ENCODE results near the gene GABARAP.

Gene GABARAP

DNA sequence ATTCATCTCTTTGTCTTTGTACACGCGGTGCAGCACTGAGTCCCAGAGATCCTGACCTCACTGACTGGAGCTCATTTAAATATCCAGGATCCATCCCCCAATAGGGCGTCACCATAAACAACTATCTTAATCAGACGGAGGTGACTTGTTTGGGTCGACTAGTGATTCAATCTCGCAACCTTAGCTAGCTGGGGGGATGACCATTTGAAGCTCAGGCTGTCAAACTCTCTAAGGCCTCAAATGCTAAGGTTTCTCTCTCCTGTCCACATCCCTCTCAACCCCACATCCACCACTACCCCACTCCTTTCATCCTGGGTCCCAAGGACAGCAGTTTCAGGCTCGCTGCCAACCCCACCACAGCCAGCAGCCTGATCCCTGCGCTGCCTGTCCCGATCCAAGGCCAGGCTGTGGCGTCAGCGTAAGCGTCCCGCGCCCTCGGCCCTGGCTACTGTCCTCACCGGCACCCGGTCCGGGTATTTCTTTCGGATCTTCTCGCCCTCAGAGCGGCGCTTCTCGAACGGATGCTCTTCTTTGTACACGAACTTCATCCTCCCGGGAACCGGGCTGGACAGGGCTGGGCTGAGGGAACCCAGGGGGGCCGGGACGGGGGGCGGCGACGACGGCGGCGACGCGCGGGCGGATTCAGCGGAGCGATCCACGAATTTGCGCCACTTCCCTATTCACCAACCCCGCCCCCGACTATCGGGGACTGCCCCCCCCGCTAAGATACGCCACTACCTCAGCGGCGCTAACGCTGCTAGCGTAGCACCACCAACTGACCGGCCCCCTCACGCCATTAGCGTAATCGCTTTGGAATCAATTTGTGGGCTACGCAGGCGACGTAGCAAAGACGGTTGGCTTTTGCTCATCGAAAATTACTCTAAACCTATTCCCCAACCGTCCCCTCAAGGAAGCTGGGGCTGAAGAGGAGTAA is at the start of gene GABARAP:
TSS of gene GABARAP (minus strand) at position 667 of the 934 bp plus-strand sequence. CDS start at position 548, 119 bp downstream.
- DNase-seq = no peak

DNA sequence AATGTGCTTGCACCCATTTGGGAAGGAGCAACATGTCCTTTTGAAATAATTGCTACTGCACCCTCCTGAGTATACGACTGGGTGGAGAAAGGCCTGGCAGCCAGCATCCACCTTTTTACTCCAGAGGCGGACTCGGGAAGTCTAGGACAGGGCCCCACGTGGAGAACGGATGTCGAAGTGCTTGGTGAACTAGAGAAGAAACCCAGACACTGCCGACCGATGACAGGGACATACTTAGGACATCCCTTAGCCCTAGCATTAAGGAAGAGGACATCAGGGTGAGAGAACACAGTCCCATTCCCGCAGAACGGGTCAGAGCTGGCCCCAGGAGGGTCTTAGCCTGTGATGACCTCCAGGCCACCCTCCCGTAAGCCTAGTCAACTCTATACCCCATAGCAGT is 48.4 kb upstream of the GABARAP start:
- no peak for DNase-seq

DNA sequence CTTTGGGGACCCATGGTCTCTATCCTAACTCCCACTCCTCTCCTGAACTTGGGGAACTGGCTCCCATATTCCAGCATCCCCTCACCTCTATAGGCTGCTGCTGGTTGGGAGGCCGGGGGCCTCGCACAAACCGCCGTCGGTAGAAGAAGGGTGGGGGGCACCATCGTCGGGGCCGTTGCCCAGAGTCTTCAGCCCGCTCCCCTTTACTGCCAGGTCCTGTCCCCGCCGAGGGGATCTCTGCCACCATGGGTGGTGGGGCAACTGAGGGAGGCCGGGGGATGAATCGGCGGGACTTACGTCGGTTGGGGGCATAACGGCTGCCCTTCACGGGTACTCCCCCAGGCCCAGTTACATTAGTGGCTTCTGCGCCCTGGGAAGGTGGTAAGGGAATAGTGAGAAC is 47.9 kb upstream of the GABARAP start:
- no peak for DNase-seq

DNA sequence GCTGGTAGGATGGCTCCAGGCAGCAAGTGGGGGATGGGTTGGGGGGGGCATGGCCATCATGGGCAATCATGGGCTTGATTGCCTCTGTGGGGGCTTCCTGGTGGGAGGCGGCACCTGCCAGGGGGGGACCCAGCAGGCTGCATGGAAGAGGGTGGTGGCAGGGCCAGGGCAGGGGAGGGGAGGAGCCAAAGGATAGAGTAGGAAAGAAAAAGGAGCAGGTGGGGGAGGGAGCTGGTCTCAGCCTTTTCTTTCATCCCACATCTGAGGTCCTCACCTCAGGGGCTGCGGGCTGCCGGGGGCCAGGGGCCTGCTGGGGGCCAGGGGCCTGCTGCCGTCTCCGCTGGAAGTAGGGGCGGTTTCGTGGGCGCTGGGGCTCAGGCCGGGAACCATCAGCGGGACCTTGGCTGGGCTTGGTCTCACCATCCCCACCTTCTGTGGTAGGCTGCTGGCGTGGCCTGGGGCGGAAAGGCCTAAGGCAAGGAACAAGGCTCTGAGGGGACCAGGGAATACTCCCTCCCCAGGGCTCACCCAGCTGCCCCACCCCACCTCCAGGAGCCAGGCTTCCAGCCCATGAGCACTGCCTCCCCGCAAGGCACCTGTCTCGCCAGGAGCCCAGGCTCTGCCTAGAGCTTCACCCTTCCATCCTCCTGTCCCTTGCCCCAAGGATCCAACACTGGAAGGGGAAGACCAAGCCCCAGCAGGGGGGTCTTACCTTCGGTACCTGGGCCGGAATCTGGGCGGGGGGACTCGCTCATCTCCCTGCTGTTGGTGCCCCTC is 47.2 kb upstream of the GABARAP start:
- DNase-seq = no peak

DNA sequence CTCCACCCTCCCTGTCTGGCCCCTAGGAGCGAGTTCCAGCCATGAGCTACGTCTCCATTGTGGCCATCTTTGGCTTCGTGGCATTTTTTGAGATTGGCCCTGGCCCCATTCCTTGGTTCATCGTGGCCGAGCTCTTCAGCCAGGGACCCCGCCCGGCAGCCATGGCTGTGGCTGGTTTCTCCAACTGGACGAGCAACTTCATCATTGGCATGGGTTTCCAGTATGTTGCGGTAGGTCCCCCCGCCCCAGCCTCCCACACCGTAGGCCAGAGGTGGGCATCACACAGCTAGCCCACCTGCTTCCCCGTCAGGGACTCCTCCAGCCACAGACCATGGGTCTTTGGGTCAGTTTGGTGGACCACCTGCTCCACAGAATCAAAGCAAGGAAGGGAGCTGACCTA is 43.4 kb upstream of the GABARAP start:
- DNase-seq = no peak

DNA sequence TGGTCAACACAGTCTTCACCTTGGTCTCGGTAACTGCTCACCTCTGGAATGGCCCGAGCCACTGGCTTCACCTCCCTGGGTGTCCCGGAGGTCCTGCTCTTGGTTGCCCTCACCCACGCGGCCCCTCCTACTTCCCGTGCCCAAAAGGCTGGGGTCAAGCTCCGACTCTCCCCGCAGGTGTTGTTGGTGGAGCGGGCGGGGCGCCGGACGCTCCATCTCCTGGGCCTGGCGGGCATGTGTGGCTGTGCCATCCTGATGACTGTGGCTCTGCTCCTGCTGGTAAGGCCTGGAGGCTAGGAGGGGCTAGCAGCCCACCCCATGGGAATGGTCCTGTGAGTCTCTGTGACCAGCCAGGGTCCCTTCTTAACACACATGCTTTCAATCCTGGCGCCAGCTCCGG is 42.7 kb upstream of the GABARAP start:
- no peak for DNase-seq

DNA sequence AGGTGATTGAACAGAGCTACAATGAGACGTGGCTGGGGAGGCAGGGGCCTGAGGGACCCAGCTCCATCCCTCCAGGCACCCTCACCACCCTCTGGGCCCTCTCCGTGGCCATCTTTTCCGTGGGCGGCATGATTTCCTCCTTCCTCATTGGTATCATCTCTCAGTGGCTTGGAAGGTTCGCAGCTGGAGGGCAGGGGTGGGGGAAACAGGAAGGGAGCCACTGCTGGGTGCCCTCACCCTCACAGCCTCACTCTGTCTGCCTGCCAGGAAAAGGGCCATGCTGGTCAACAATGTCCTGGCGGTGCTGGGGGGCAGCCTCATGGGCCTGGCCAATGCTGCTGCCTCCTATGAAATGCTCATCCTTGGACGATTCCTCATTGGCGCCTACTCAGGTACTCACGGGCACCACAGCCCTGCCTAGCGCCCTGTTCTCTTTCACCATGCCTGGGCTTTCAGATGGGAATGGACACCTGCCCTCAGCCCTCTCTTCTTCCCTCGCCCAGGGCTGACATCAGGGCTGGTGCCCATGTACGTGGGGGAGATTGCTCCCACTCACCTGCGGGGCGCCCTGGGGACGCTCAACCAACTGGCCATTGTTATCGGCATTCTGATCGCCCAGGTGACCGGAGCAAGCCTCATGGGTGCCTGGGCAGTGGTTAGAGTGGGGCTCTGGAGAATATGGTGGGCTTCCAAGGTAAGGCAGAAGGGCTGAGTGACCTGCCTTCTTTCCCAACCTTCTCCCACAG is 41.4 kb upstream of the GABARAP start:
- DNase-seq = no peak

DNA sequence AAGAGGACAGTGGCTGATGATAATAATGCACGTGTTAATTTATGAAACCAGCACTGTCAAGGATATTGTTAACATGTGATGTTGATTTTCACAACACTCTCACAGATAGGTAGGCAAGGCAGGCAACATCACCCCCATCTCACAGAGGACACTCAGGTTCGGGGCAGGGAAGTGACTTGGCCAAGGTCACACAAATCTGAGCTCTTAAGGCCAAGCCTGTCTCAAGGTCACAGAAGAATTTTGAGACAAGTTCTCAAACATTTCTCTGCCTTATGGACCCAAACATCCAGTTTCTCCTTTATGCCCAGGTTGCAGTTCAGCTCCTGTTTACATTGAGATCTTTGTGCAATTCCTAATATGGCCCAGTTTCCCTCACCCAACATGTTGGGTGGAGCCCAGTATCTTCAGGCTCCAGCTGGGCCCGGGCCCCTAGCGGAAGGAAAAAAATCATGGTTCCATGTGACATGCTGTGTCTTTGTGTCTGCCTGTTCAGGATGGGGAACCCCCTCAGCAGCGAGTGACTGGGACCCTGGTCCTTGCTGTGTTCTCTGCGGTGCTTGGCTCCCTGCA is 40.6 kb upstream of the GABARAP start:
- no peak for DNase-seq

DNA sequence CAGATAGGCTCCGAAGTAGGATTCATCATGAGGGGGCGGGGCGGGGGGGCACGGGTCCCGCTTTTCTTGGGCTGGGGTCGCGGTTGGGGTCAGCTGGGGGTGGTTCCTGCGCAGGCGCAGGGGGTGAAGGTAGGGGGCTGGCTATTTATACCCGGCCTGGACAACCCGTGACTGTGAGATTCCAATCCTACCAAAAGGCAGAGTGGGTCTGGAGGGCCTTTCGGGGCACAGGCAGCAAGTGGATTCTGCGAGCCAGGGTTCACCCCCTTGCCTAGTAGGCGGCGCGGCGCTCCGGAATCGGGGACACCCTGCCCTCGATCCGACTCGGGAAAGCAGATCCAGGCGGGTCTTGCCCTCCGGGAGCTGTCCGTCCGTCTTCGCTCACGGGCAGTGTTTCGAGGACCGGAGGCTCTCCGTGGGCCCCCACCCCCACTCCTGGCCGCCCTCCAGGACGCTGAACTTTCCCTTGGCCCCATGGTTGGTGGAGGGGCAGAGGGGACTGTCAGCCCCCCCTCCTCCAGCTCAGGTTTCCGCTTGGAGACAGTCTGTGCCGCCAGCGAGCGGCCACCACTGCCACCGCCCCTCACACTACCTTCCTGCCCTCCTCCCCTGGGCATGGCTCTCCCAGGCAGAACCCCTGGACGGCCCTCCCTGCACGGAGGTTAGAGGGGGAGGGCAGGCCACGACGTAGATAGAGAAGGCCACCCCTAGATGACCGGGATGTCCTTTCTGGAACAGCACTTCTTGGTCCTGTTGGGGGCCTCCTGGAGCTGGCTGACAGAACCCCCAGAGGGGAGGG is 39.9 kb upstream of the GABARAP start:
- DNase-seq = no peak

DNA sequence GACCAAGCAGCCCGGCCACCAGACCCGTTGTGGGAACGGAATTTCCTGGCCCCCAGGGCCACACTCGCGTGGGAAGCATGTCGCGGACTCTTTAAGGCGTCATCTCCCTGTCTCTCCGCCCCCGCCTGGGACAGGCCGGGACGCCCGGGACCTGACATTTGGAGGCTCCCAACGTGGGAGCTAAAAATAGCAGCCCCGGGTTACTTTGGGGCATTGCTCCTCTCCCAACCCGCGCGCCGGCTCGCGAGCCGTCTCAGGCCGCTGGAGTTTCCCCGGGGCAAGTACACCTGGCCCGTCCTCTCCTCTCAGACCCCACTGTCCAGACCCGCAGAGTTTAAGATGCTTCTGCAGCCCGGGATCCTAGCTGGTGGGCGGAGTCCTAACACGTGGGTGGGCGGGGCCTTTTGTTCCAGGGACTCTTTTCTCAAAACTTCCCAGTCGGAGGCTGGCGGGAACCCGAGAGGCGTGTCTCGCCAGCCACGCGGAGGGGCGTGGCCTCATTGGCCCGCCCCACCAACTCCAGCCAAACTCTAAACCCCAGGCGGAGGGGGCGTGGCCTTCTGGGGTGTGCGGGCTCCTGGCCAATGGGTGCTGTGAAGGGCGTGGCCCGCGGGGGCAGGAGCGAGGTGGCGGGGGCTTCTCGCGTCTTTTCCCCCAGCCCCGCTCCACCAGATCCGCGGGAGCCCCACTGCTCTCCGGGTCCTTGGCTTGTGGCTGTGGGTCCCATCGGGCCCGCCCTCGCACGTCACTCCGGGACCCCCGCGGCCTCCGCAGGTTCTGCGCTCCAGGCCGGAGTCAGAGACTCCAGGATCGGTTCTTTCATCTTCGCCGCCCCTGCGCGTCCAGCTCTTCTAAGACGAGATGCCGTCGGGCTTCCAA is 39.1 kb upstream of the GABARAP start, which contains the start of gene SLC2A4:
TSS of gene SLC2A4 (plus strand) at position 645 of the 879 bp plus-strand sequence. CDS start at position 862, 217 bp downstream.
- DNase-seq = no peak

DNA sequence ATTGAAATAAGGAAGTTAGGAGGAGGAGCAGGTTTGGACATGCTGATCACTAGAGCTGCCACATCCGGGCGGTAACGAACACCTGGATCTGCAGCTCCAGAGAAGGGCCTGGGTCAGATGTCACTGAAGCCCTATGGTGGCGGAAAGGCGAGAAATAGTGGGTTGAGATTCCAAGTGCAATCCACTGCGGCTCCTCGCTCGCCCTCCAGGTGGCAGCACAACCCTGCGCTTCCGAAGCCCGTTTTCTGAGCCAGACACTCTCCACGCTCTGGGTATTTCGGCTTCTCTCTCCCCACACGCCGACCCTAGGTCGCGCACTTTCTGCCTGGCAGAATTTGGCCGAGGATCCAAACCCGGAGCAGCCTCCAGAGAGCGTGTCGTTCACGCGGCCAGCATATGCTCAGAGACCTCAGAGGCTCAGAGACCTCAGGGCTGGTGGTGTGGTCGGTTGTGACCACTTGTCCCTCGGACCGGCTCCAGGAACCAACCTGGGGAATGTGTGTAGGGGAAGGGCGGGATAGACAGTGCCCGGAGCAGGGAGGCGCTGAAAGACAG is 38.3 kb upstream of the GABARAP start:
- DNase-seq = no peak

DNA sequence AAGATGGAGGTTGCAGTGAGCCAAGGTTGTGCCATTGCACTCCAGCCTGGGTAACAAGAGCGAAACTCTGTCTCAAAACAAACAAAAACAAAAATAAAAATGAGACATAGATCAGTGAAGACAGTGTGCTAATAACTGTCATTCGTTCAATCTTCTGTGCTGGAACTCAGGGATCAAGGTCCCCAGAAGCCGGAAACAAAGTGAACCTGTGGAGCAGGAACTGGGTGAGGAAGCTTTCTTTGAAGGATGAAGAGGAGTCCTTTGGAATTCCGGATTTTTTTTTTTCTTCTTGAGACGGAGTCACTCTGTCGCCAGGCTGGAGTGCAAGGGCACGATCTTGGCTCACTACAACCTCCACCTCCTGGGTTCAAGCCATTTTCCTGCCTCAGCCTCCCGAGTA is 37.2 kb upstream of the GABARAP start:
- DNase-seq = no peak

DNA sequence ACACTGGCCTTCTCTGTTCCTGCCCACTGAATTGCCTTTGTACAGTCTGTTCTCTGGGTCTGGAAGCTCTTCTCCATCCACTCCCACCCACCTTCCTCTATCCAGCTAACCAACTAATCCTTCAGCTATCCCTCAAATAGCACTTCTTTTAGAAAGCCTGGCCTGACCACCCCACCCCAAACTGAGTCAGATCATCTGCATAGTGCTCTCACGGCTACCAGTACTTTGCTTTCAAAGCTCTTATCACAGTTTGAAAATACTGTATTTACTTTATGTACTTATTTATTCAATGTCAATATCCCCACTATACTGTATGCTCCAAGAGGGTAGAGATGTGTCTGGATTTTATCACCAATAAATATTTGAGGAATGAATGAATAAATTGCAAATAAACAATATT is 24.5 kb upstream of the GABARAP start:
- no peak for DNase-seq

DNA sequence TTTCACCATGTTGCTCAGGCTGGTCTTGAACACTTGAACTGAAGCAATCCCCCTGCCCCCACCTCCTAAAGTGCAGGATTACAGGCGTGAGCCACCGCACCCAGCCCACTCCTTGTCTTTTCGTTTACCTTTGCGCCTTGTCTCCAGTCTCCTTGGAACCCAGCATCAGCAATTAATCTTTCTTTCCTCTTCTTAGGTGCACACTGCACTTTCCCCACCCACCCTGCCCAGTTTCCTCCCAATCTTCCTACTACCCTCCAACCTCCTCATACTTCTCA is 21.5 kb upstream of the GABARAP start:
- DNase-seq = no peak

DNA sequence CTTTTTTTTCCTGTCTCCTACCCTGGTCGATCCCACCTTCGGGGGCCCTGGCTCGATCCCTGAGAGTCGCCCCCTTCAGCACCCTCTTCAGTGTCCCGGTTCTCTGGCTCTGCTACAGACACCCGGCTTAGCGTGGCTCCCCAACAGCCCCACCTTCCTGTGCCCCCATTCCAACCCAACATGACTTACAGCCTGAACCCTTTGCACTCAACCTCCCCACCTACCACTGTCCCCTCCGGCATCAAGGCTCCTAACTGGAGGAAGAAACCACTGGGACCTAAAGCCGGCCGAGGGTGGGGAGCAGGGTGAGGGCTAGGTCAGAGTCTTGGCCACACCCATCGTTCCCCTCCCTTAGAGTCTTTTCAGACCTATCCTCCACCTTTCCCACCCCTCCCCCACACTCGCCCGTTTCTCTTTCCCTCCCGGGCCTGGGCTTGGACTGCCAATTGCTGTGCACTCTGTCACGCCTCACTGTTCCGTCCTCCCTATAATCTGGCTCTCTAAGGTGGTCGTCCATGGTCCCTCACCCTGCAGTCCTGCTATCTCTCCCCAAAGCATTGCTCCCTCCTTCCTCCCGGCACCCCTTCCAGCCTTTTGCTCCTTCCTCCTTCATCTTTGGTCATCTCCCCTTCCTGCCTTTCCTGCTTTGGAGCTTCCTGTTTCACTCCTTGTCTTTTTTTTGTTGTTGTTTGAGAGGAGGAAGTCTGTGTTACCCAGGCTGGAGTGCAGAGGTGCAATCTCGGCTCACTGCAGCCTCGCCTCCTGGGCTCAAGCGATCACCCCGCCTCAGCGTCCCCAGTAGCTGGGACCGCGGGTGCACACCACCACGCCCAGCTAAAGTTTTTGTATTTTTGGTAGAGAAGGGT is 20.9 kb upstream of the GABARAP start:
- DNase-seq = no peak

DNA sequence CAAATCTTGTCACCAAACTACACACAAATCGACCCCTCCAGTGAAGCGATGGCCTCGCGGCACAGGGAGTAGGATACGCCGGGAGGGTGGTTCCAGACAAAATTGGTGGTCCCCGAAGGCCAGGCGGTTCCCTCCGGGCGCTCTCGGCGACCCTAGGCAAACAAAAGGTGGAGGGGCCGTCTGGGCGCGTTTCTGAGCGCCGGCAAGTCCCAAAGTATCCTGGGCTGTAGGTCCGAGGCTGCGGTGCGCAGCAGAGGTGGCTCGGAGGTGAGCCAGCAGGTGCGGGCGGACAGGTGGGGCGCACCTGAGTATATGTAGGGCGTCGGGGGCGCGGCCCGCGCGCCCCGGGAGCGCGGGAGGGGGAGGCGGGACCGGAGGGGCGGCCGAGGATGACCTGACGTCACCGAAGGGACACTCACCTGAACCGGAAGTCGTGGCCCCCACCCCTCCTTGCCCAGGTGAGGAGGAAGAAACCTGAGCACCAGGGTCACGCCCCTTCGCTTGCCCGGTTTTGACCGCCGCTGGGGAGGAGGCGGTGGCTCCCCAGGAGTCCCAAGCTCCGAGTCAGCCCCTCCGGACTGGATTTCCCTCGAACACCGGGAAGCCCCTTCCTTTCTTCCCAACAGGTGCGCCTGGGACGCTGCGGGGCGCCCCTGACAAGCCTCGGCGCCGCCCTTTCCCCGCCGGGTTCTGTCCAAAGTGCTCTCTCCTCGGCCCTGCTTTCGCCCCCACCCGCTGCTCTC is 20.1 kb upstream of the GABARAP start, which contains the start of gene CLDN7:
TSS of gene CLDN7 (minus strand) at position 287 of the 743 bp plus-strand sequence. CDS start 435 bp downstream, outside the sequence.
- DNase-seq = no peak

DNA sequence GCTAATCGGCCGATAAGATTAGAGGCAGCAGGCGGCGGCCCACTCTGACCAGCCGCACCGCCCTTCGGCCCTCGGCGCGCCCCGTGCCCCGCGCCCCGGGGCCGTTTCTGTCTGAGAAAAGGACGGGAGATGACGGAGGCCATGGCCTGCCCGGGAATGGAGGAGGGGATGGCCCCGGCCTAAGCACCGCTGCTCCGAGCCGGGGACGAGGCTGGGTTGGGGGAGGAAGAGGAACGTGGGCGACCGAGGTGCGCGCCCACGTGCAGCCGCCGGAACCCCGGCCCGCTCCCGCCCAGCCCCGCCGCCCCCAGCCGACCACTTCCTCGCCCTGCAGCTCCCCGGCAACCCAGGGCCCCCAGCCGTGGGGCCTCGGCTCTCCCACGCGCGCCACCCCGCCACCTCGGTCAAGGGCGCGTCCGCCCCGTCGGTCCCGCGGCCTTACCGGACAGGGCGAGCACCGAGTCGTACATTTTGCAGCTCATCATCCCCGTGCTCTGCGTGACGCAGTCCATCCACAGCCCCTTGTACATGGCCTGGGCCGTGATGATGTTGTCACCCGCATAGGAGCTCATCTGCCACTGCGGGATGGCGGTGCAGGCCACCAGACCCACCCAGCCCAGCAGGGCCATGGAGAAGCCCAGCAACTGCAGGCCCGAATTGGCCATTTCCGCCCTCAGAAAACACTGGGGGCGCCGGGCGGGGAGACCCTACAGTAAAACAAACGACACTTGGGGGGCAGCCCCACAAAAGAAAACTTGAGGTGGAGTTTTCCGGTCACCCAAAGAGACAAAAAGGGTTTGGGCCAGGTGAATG is 19.3 kb upstream of the GABARAP start:
- DNase-seq = no peak

All from cortex of kidney (tissue), 1 donor.